ENCODE results near the gene TNIP2.

DNA sequence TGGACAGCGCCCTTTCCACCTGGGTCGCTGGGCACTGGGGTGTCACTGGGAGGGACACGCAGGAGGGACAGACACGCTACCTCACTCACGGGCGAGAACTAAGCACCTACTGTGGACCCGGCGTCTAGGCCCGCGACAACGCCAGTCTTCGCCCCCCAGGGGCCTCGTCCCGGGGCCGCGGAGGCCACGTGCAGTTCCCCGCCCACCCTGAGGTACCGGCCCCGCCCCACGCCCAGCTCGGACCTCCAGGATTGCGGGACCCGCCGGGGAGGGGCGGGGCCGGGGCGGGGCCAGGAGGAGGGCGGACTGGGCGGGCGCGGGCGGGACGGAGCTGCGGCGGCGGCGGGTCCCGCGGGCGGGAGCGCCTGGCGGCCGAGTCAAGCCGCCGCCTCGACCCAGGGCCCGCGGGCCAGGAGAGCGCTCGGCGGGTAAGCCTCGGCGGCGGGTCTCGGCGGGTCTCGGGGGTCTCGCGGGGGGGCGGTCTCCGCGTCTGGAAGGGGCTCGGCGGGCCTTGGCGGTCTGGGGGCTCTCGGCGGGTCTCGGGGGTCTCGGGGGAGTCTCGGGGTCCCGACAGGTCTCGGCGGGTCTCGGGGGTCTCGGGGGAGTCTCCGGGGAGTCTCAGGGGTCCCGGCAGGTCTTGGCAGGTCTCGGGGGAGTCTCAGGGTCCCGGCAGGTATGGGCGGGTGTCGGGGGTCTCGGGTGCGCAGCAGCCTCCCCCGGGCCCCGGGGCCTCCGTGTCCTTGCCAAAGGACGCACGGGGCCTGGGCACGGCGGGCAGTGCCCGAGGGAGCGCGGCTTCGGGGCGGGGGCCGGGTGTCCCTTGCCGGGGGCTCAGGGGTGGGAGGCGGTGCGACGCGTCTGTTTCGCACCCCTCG lies 36.8 kb upstream of the TNIP2 start, which contains the start of gene SH3BP2:
- TF ChIP-seq FOXP2 (optimal IDR thresholded peaks at IDR 0.05; ENCODE audit: control extremely low read depth, extremely low read length, insufficient read depth) (no peak), EZH2 (IDR thresholded peaks at IDR 0.05) (no peak), POLR2AphosphoS5 (IDR thresholded peaks at IDR 0.05; ENCODE audit: borderline replicate concordance, low read depth, low read length) (no peak)
